HG03025 (cell line): ENCODE measurements around the gene SPATA2.

Experiments
- ATAC-seq: cut with Tn5 transposase; IDR thresholded peaks from one replicate; pipeline ENCODE4 v1.9.1; 2021; ENCODE audit warnings: mild to moderate bottlenecking, moderate library complexity; ENCODE audit not compliant: unreplicated experiment, low FRiP score

Gene SPATA2

DNA sequence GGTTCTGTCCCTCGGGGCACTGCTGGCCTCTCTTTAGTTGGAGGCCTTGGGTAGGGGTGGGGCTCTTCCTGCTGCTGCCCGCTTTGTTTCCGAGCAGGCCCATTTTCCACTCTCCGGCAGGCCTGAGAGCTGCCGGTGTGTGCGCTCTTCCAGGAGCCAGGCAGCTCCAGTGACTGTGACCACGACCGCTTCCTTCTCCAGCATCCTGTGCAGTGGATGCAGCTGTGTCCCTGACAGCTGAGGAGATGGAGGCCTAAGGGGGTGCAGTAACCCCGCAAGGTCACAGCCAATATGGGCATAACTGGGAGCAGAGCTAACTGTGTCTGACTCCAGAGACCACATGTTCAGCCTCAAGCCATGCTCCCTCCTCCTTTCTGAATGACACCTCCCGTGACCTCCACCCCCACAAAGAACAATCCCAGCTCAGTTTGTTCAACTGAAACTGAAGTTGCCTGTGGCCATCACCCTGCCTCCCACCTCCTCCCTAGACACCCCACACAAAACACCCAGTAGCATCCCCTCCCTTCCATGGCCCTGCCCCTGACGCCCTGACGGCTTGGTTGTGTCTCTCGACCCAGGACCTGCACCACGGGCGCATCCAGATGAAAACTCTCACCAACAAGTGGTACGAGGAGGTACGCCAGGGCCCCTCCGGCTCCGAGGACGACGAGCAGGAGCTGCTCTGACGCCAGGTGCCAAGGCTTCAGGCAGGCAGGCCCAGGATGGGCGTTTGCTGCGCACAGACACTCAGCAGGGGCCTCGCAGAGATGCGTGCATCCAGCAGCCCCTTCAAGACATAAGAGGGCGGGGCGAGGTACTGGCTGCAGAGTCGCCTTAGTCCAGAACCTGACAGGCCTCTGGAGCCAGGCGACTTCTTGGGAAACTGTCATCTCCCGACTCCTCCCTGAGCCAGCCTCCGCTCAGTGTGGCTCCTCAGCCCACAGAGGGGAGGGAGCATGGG, 27.8 kb downstream of the SPATA2 start:
- ATAC-seq: no peak

- no peak for ATAC-seq
These were observed 28.6 kb downstream of the SPATA2 start for GRCh38 chr20:49886571-49887213.

DNA sequence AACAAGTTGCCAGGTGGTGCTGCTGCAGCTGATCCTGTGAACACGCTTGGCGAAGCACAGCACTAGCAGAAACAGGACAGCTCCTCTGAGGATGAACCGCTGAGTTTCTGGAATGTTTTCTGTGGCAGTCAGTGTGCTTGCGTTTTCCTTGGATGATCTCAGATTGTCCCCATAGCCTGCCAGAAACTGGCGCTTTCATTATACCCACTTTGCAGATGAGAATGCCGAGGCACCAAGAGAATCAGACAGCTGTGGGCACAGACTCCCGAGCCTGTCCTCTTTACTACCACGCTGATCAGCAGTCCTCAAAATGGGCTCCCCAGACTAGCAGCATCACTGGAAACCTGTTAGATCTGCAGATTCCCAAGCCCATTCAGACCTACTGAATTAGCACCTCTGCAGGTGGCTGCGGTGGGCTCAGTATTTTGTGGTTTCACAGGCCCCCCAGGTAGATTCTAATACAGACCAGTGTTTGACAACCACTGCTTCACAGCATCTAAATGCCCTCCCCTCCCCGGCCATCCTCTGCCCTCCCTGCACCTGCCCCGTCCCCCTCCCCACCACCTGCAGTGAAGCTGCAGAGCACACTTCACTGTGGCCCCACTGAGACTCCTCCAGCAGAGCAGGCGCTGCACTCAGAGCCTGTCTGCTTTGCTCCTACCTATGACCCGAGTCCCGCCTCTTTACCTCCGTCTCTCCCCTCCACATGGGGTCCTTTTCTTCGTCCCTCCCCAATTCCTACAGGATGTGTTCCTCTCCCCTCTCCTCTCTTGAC, 29.6 kb downstream of the SPATA2 start:
- no peak for ATAC-seq

DNA sequence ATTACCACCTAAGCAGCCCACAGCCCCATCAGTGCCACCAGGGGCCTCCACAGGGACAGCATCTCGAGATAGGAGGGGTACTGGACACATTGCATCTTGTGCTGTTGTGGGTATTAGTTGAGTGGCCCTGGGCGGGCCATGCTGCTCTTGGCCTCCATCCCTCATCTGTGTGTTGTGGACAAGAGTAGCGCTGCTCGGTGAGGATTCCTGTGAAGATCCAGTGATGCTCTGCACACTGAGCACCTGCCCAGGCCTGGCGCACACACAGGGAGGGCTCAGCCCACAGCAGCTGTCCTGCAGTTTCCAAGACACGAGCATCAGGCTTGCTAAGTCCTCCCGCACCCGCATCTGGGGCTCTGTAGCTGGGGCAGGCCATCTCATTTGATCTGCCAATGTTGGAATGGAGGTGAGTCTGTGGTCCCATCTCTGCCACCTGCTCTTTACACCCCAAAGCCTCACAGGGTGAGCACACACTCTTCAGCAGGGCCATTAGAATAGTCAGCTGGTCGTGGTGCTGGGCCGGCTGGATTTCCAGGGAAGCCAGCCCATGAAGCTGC, 32.0 kb downstream of the SPATA2 start:
- no peak for ATAC-seq

GRCh38 chr20:49882171-49882970, 33.0 kb downstream of the SPATA2 start:
- ATAC-seq: no peak

- ATAC-seq: no peak
These were observed 34.4 kb downstream of the SPATA2 start for GRCh38 chr20:49880724-49881445.

DNA sequence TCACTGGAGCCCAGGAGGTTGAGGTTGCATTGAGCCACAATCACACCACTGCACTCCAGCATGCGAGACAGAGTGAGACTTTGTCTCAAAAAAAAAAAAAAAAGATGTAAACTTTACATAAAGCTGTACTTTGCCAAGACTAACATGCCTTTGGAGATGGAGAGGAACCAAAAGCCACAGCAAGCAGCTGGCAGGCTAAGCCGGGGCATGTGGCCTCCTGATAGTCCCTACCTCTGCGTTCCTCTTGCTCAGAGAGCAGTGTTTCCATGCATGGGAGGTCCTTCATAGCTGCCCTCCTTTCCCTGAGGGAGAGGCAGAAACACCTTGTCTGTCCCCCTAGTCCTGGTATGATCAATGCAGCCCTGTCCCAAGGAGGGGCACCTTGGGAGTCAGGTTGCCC, 35.2 kb downstream of the SPATA2 start:
- ATAC-seq: no peak

DNA sequence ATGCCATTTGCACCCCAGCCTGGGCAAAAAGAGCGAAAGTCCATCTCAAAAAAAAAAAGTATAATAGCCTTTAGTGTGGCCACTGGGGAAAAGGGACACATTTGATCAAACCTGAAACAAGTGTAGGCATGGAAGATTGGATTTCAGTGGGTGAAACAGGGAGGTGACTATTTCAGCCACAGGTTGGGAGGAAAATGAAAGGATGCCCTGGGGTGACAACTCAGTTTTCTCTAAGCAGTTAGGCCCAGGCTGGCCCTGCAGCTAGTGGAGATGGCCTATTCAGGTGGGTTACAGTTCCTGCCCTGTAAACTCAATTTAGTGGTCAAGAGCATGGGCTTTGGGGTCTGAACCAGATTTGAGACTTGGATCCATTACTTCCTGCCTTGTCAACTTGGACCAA, 36.4 kb downstream of the SPATA2 start:
- no peak for ATAC-seq

DNA sequence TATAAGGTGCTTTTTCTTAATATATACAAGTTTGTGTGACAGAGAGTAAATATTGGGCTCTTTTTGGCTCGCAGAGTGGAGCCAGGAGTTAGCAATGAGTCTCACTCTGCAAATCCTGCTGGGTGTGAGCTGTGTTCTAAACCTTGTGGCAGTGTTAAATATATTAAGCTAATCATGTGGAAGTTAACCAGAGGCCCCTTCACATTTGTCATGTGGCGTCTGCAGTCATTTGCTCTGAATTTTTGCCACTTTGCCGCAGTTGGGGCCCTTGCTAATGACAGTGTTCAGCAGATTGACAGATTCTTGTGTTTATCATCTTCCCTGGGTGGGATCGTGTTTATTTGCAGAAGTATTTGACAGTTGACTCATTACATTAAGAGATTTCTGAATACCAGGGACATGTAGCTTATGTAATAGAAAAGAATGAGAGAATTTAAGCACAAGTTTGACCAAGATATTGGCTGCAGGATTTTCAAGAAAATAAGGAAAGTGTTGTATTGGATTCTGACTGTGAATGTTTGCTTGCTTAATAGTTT, 37.9 kb downstream of the SPATA2 start:
- ATAC-seq: no peak

- no peak for ATAC-seq
These were observed 40.6 kb downstream of the SPATA2 start for GRCh38 chr20:49874696-49875095.

DNA sequence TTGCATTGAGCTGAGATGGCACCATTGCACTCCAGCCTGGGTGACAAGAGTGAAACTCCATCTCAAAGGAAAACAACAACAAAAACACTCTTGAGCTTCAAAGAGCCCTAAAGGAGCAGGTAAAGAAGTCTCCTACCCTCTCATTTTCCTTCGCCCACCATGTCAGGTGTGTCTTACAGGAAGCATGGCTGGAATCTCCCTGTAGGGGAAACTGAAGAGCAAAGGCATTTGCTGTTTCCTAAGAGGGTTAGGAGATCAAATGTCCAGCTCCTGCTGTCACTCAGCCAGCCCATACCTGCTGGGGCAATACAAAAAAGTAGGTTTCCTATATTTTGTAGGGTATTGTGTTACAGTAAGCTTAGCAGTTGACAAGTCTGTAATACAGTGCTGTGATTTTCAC, 43.3 kb downstream of the SPATA2 start:
- ATAC-seq: no peak

- no peak for ATAC-seq
These were observed 43.9 kb downstream of the SPATA2 start for GRCh38 chr20:49871391-49871948.

- ATAC-seq: no peak
These were observed 45.1 kb downstream of the SPATA2 start for GRCh38 chr20:49870261-49870660.

DNA sequence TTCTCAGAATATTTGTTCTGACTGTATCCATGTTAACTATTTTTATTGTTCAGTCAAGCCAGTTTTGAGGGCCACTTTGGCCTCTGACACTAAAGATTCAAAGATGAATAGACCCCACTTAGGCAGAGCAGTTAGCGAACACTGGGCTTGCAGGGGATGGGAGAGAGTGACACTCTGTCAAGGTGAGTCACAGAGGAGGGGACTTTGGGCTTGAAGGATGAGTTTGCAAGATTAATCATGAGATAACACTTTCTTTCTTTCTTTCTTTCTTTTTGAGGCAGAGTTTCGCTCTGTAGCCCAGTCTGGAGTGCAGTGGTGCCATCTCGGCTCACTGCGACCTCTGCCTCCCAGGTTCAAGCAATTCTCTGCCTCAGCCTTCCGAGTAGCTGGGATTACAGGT, 46.4 kb downstream of the SPATA2 start:
- ATAC-seq: no peak

DNA sequence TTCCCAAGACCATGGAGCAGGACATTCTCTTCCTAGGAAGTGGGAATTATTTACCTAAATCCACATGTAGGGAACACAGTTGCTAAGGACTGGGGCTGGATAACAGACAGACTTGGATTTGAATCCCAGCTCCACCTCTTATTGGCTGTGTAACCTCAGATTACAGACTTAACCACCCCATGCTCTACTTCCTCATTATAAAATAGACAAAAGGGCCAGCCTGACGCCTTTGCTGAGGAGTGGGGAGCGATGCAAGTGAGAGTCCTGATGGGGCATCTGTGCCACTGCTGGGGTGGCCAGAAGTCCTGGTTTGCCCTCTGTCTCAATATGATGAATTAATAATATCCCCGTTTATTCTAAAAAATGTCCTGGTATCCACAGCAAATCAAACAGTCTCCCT, 46.8 kb downstream of the SPATA2 start:
- no peak for ATAC-seq

DNA sequence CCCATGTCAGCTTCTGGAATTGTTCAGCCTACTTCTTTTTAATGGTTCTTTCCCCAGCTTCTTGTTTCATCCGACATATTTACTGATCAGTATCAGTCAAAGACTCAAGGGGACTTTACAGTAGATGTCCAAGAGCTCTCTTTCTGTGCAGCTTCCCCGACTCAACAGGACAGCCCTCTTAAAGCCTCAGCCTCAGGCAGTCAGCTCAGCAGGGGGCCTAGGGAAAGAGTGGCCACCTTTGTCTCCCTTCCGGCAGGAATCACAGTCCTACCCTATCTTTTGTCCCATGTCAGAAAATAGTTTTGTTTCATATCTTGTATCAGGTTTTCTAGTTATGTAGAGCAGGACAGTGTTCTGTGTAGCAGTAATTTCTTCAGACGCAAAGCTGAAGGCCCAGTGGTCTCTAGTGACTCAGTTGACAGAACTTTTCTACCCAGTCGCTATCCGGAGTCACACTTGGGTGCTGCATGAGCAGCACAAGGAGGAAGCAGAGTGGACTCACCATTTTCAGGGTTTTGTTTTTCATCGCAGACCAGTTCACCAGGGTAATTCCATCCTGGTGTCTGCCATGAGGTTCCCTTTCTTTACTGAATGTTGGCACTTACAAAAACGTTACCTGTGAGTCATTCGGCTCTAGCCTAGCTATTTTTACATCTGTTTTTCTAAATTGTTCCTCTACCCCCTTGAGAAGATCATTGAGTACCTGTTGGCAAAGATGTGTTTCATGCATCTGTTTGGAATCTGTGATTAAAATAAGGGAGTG, 47.7 kb downstream of the SPATA2 start:
- no peak for ATAC-seq

DNA sequence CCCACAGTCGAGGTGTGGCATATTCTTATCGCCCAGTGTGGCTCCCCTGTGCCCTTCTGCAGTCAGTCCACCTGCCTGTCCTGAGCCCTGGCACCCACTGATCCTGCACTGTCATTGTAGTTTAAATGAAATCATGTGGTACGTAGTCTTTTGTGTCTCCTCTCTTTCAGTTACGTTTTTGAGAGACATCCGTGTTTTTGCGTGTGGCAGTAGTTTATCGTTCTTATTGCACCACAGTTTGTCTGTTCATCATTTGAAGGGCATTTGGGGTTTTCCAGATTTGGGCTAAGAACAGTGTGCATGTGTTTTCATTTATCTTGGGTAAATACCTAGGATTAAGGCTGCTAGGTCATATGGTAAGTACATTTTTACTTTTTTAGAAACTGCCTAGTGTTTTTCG, 49.3 kb downstream of the SPATA2 start:
- no peak for ATAC-seq

DNA sequence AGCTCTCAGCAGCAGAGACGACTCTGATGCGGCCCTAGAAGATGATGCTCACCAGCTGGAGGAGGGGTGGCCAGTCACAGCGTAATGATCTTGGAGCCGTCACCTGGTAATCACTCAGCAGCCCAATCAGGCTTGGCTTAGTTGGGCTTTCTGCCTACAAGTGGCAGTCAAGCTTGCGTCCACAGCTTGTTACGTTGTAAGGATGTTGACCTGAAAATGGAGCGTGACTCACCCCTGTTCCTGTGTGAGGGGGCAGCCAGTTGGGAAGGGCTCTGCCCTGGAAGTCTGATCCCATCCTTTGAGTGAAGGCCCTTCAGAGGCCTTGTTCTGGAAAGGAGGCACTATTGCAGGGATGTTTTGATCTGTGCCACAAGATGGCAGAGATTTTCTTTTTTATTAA, 49.8 kb downstream of the SPATA2 start:
- no peak for ATAC-seq
